DMS53 treated with DMSO at 0.1 percent for 48 hours (cell line): ENCODE results near the gene SAE1.
A peak's percentile ranks its signal among the peaks of the same experiment; 100 is the strongest.

Experiments used
- DNase-seq: peaks from one replicate; lab custom pipeline; 2025; ENCODE audit not compliant: unreplicated experiment; lab: John Stamatoyannopoulos, UW

Gene SAE1

GRCh38 chr19:47105874-47106273 is 24.8 kb upstream of the SAE1 start:
- DNase-seq = no peak

- DNase-seq = no peak
These were observed 23.8 kb upstream of the SAE1 start for GRCh38 chr19:47106821-47107201.

- peak; percentile 91 for DNase-seq
These were observed 23.3 kb upstream of the SAE1 start for GRCh38 chr19:47107202-47107952.

- DNase-seq = no peak
These were observed 22.5 kb upstream of the SAE1 start for GRCh38 chr19:47107953-47108746.

GRCh38 chr19:47109177-47109540 is 21.5 kb upstream of the SAE1 start:
- no peak for DNase-seq

- DNase-seq = no peak
These were observed 20.9 kb upstream of the SAE1 start for GRCh38 chr19:47109541-47110375.

GRCh38 chr19:47110521-47111005 is 20.1 kb upstream of the SAE1 start:
- DNase-seq = peak; percentile 21

GRCh38 chr19:47111006-47111621 is 19.5 kb upstream of the SAE1 start:
- DNase-seq = peak; percentile 22

- DNase-seq = no peak
These were observed 18.9 kb upstream of the SAE1 start for GRCh38 chr19:47111682-47112165.

GRCh38 chr19:47112166-47112996 is 18.3 kb upstream of the SAE1 start:
- peak; percentile 20 for DNase-seq

GRCh38 chr19:47112997-47113849 is 17.4 kb upstream of the SAE1 start, which contains the start of gene ZC3H4:
ZC3H4 (minus strand) TSS chr19:47113776; CDS start chr19:47112584, 1,192 bp downstream.
- peak; percentile 97 for DNase-seq

- DNase-seq = peak; percentile 66
These were observed 16.6 kb upstream of the SAE1 start for GRCh38 chr19:47113850-47114651.

GRCh38 chr19:47120470-47121067 is 10.1 kb upstream of the SAE1 start:
- peak; percentile 8 for DNase-seq

- DNase-seq = no peak
These were observed 8.0 kb upstream of the SAE1 start for GRCh38 chr19:47122359-47123335.

GRCh38 chr19:47123406-47123805 is 7.2 kb upstream of the SAE1 start:
- DNase-seq = no peak

- DNase-seq = peak; percentile 74
These were observed 5.5 kb upstream of the SAE1 start for GRCh38 chr19:47124937-47125668.
